H1 (cell line): ENCODE data around the gene ZFPL1. TPM values are rescaled to one million over a fixed set of nuclear protein-coding genes. Genes with fewer than 3 reads are reported as not detected.

Source experiments
- CTCF ChIA-PET: fragments of 300-600 bp; sonication (Branson Sonifier 250); formaldehyde crosslinking; loops from one replicate; lab custom pipeline; 2021; ENCODE audit not compliant: partially characterized antibody; lab: Charles Lee
- POLR2A ChIA-PET: fragments of 300-600 bp; sonication (Branson Sonifier 250); formaldehyde crosslinking; loops from one replicate; lab custom pipeline; 2021; ENCODE audit warnings: inconsistent platforms; ENCODE audit not compliant: partially characterized antibody; lab: Charles Lee
- DNase-seq, 2 experiments: peaks; one replicate each; pipeline versions ENCODE4 v3.0.0 to v3.0.0-alpha.2; 2010 to 2022; ENCODE audit warnings: low spot score in 2 of 2, low read depth in 1 of 2, mixed read lengths in 1 of 2
- FAIRE-seq: peaks from 2 replicates; lab custom pipeline; 2011; peaks lifted over from hg19 to GRCh38; lab: Jason Lieb, UNC
- H2AFZ ChIP-seq: 2 replicates; pipeline ENCODE4 v1.8.1; 2012; ENCODE audit warnings: low read length, inconsistent platforms
- H2AK5ac ChIP-seq: 2 replicates; pipeline ENCODE4 v1.6.1; 2013; ENCODE audit warnings: low read depth, low read length
- H2BK120ac ChIP-seq: replicated peaks from 2 replicates; pipeline ENCODE3; 2013; ENCODE audit warnings: low read depth, low read length, inconsistent platforms
- H2BK12ac ChIP-seq: 2 replicates; pipeline ENCODE4 v1.6.1; 2013; ENCODE audit warnings: low read depth, low read length
- H2BK15ac ChIP-seq: 2 replicates; pipeline ENCODE4 v1.6.1; 2013; ENCODE audit warnings: low read length
- H2BK20ac ChIP-seq: 2 replicates; pipeline ENCODE4 v1.6.1; 2013; ENCODE audit warnings: low read length
- H2BK5ac ChIP-seq: 2 replicates; pipeline ENCODE4 v1.6.1; 2013; ENCODE audit warnings: low read depth, low read length
- H3K14ac ChIP-seq: 2 replicates; pipeline ENCODE4 v1.6.1; 2013; ENCODE audit warnings: inconsistent platforms; ENCODE audit not compliant: insufficient read length
- H3K18ac ChIP-seq: 2 replicates; pipeline ENCODE4 v1.6.1; 2013; ENCODE audit warnings: low read length; ENCODE audit errors: extremely low read depth
- H3K23ac ChIP-seq: 2 replicates; pipeline ENCODE4 v1.6.1; 2013; ENCODE audit warnings: inconsistent platforms; ENCODE audit not compliant: insufficient read length
- H3K23me2 ChIP-seq: 2 replicates; pipeline ENCODE4 v1.6.1; 2013; ENCODE audit warnings: low read depth, low read length
- H3K27ac ChIP-seq: 2 replicates; pipeline ENCODE4 v1.6.1; 2011; ENCODE audit warnings: low read depth, low read length, inconsistent platforms
- H3K27me3 ChIP-seq, 4 experiments: replicated peaks in 1 of 4; 1 replicate in 1 of 4; 2 replicates in 3 of 4; pipeline versions ENCODE4 v1.6.1 to v1.8.1; 2011 to 2013; ENCODE audit warnings: low read length in 3 of 4, mild to moderate bottlenecking in 3 of 4, inconsistent platforms in 2 of 4, mixed read lengths in 2 of 4, moderate library complexity in 1 of 4; ENCODE audit not compliant: control insufficient read depth in 3 of 4, insufficient read depth in 3 of 4; ENCODE audit errors: extremely low read depth in 1 of 4
- H3K36me3 ChIP-seq, 4 experiments: 2 replicates each; pipeline versions ENCODE4 v1.6.1 to v1.8.1; 2011 to 2013; ENCODE audit warnings: mild to moderate bottlenecking in 4 of 4, low read length in 3 of 4, moderate library complexity in 2 of 4, control low read depth in 1 of 4, inconsistent platforms in 1 of 4; ENCODE audit not compliant: insufficient read depth in 4 of 4, control insufficient read depth in 2 of 4
- H3K4ac ChIP-seq: replicated peaks from 2 replicates; pipeline ENCODE3; 2013; ENCODE audit warnings: low read length, low read depth, mixed read lengths, inconsistent platforms; ENCODE audit not compliant: insufficient read length
- H3K4me1 ChIP-seq, 4 experiments: replicated peaks in 1 of 4; 1 replicate in 1 of 4; 2 replicates in 3 of 4; pipeline versions ENCODE4 v1.6.1 to v1.8.1; 2011 to 2013; ENCODE audit warnings: low read length in 3 of 4, inconsistent platforms in 2 of 4, mixed read lengths in 1 of 4; ENCODE audit not compliant: insufficient read depth in 4 of 4, control insufficient read depth in 3 of 4
- H3K4me2 ChIP-seq, 2 experiments: 2 replicates each; pipeline versions ENCODE4 v1.6.1 to v1.8.1; 2011 to 2013; ENCODE audit warnings: low read depth in 2 of 2, low read length in 2 of 2, control low read depth in 1 of 2, inconsistent platforms in 1 of 2, mild to moderate bottlenecking in 1 of 2; ENCODE audit not compliant: insufficient read depth in 1 of 2
- H3K4me3 ChIP-seq, 4 experiments: fragments of 200-600, 300-600 bp in 1 of 4; sonication (generic), shearing (Covaris generic), sonication (Bioruptor Twin) in 1 of 4; 2 replicates each; pipeline versions ENCODE4 v1.5.1 to v1.8.1; 2011 to 2016; ENCODE audit warnings: low read length in 4 of 4, low read depth in 3 of 4, control low read depth in 2 of 4, inconsistent platforms in 2 of 4, mild to moderate bottlenecking in 2 of 4, mixed read lengths in 1 of 4, moderate library complexity in 1 of 4; ENCODE audit not compliant: insufficient read depth in 2 of 4; ENCODE audit errors: extremely low read depth in 1 of 4
- H3K56ac ChIP-seq: replicated peaks from 2 replicates; pipeline ENCODE3; 2013; ENCODE audit warnings: low read depth, mild to moderate bottlenecking, mixed read lengths, low read length, inconsistent platforms; ENCODE audit not compliant: insufficient read length
- H3K79me1 ChIP-seq: 2 replicates; pipeline ENCODE4 v1.6.1; 2013; ENCODE audit warnings: low read depth, low read length, control low read depth
- H3K79me2 ChIP-seq, 2 experiments: 2 replicates each; pipeline versions ENCODE4 v1.6.1 to v1.8.1; 2012 to 2013; ENCODE audit warnings: low read length in 2 of 2, mild to moderate bottlenecking in 2 of 2, inconsistent platforms in 1 of 2; ENCODE audit not compliant: insufficient read depth in 2 of 2, control insufficient read depth in 1 of 2
- H3K9ac ChIP-seq, 4 experiments: replicated peaks in 1 of 4; 1 replicate in 1 of 4; 2 replicates in 3 of 4; pipeline versions ENCODE4 v1.6.1 to v1.8.1; 2011 to 2013; ENCODE audit warnings: low read depth in 3 of 4, low read length in 3 of 4, control low read depth in 2 of 4, mild to moderate bottlenecking in 2 of 4, moderate library complexity in 2 of 4, inconsistent platforms in 1 of 4; ENCODE audit errors: extremely low read depth in 1 of 4
- H3K9me3 ChIP-seq, 2 experiments: 2 replicates each; pipeline versions ENCODE4 v1.6.1 to v1.8.1; 2012 to 2013; ENCODE audit warnings: mild to moderate bottlenecking in 2 of 2, moderate library complexity in 2 of 2, control low read depth in 1 of 2, inconsistent platforms in 1 of 2, low read depth in 1 of 2, low read length in 1 of 2, mixed read lengths in 1 of 2; ENCODE audit not compliant: insufficient read depth in 2 of 2
- H4K20me1 ChIP-seq, 2 experiments: replicated peaks in 1 of 2; 2 replicates each; pipeline versions ENCODE3 to v1.8.1; 2011 to 2013; ENCODE audit warnings: inconsistent platforms in 2 of 2, low read length in 2 of 2, mild to moderate bottlenecking in 1 of 2; ENCODE audit not compliant: insufficient read depth in 2 of 2, control insufficient read depth in 1 of 2
- H4K5ac ChIP-seq: 2 replicates; pipeline ENCODE4 v1.6.1; 2013; ENCODE audit warnings: low read length, low read depth, mixed read lengths, inconsistent platforms; ENCODE audit not compliant: insufficient read length
- H4K8ac ChIP-seq: 2 replicates; pipeline ENCODE4 v1.8.0; 2013; ENCODE audit warnings: mild to moderate bottlenecking, moderate library complexity, low read length, inconsistent platforms; ENCODE audit not compliant: insufficient read depth; ENCODE audit errors: extremely low read depth
- H4K91ac ChIP-seq: replicated peaks from 2 replicates; pipeline ENCODE3; 2013; ENCODE audit warnings: low read length, mixed read lengths, inconsistent platforms; ENCODE audit not compliant: insufficient read length
- FOSL1 ChIP-seq: IDR thresholded peaks from 2 replicates; pipeline ENCODE4 v1.6.1; 2011; ENCODE audit warnings: mild to moderate bottlenecking, low read depth, low read length, moderate library complexity; ENCODE audit not compliant: insufficient read depth
- MAFK ChIP-seq: IDR thresholded peaks from 2 replicates; pipeline ENCODE4 v1.6.1; 2012; ENCODE audit warnings: low read depth, mild to moderate bottlenecking, improper control_type of control experiment, low read length
- POU5F1 ChIP-seq: IDR thresholded peaks from 2 replicates; pipeline ENCODE4 v1.6.1; 2011; ENCODE audit warnings: low read depth, mild to moderate bottlenecking, low read length, moderate library complexity
- WGBS, 2 experiments: shearing (Covaris generic) in 1 of 2; methylation state at CpG; one replicate each; pipeline versions ENCODE4 v1.1.6 to v1.1.7; 2013 to 2015; ENCODE audit warnings: low lambda C conversion rate in 2 of 2, mixed read lengths in 2 of 2, inconsistent platforms in 1 of 2, low coverage in 1 of 2, missing lambda C conversion rate in 1 of 2; ENCODE audit not compliant: insufficient replicate concordance in 2 of 2, insufficient coverage in 1 of 2, insufficient read length in 1 of 2; ENCODE audit errors: extremely low coverage in 1 of 2, missing lambda C conversion rate in 1 of 2; 5-methylcytosine and 5-hydroxymethylcytosine counted together
- polyA plus RNA-seq, 7 experiments: library from polyadenylated mRNA; depleted of rRNA in 3 of 7; stranded (reverse) in 5 of 7; unstranded in 2 of 7; fragments of >200 nt in 5 of 7; fragments of 200-250 nt in 2 of 7; gene quantifications; 1 replicate in 5 of 7; 2 replicates in 1 of 7; 4 replicates in 1 of 7; pipeline versions ENCODE4 v1.2.1 to v1.2.3, GENCODE V29; 2011 to 2013; ENCODE audit warnings: missing spikeins in 2 of 7, mixed read lengths in 2 of 7
- total RNA-seq: library from RNA; stranded (reverse); fragmentation: NEBNext Ultra II Directional; extraction: Animal tissue kit (Norgen Biotek cat#: 25700); gene quantifications from 2 replicates; pipeline ENCODE4 v1.2.1, GENCODE V29; 2021

Gene ZFPL1
- total and polyA plus RNA-seq, 2 of the 8 experiments (the other 6 are each of a cell fraction or from before 2014, with no cell fraction given), result 21.5 to 76.8 TPM

- CTCF ChIA-PET, result interaction anchor here (0.5 to 7.9 kb wide), 9 partner anchors 9 to 554 kb away, joined by 3 to 85 read pairs (median 3); partner anchors contain the start of genes ARL2 and ZNHIT2
- H3K18ac ChIP-seq, result no peak overlapping the region
- no peaks in the 10 kb centered on the region; a peak in 1 of 4 replicates for H3K79me2 ChIP-seq
- H2BK5ac ChIP-seq, result no peak overlapping the region
- no peak overlapping the region for H3K4ac ChIP-seq
- no peak overlapping the region for H3K23ac ChIP-seq
- no peak overlapping the region for H2BK120ac ChIP-seq
- TF ChIP-seq FOSL1 (no peak), POU5F1 (no peak), MAFK (no peak)
- H3K79me1 ChIP-seq, result 0 out of 2 replicates have a peak, but pooled peaks cover 3% of the 10 kb centered on the region
- peaks cover 0 to 23% of the 10 kb centered on the region in 2 experiments for H4K20me1 ChIP-seq
- H3K4me2 ChIP-seq, result no peak overlapping the region
- no peak overlapping the region for H3K9ac ChIP-seq
- H3K4me1 ChIP-seq, result peaks cover 0 to 13% (median 8%) of the 10 kb centered on the region in 4 experiments; a peak in 6 of 7 replicates
- FAIRE-seq (no peak), DNase-seq (no peak)
- no peaks in the 10 kb centered on the region for H3K9me3 ChIP-seq
- H2BK12ac ChIP-seq, result no peak overlapping the region
- no peak overlapping the region for H2AK5ac ChIP-seq
- H3K4me3 ChIP-seq, result no peak overlapping the region
- peaks cover 0 to 13% (median 0%) of the 10 kb centered on the region in 4 experiments; a peak in 2 of 8 replicates for H3K36me3 ChIP-seq
- peaks cover 9% of the 10 kb centered on the region; the same call in 1 of the 2 replicates for H3K23me2 ChIP-seq
- H3K56ac ChIP-seq, result no peak overlapping the region
- H3K27ac ChIP-seq, result no peak overlapping the region
- no peak overlapping the region for H4K8ac ChIP-seq
- H3K14ac ChIP-seq, result no peak overlapping the region
- 97% methylated on average over 28 of the region's 52 CpGs; no CpG with 5 or more reads in 1 of the 2 experiments for WGBS, 2 experiments
- POLR2A ChIA-PET, result interaction anchor here (0.8 to 17.4 kb wide), 9 partner anchors 8 to 90 kb away, joined by 3 to 305 read pairs (median 6); partner anchors contain the start of genes CDCA5, FAU, MRPL49 and SYVN1
- no peak overlapping the region for H4K5ac ChIP-seq
- H3K27me3 ChIP-seq, result no peaks in the 10 kb centered on the region
- H4K91ac ChIP-seq, result no peak overlapping the region
- H2AFZ ChIP-seq, result no peak overlapping the region
- H2BK15ac ChIP-seq, result no peak overlapping the region
- no peak overlapping the region for H2BK20ac ChIP-seq
Observed at GRCh38 chr11:65107751-65108468, 23.9 kb downstream of the ZFPL1 start.
